Measurements from ENCODE around the gene CD300LD.

Gene CD300LD

GRCh38 chr17:74543891-74544760, 48.0 kb downstream of the CD300LD start:
- no peak for DNase-seq (ENCODE audit: low spot score)

- no peak for DNase-seq (ENCODE audit: low spot score)
These were observed 48.7 kb downstream of the CD300LD start for GRCh38 chr17:74543406-74543805.

GRCh38 chr17:74542727-74543383, 49.2 kb downstream of the CD300LD start:
- no peak for DNase-seq (ENCODE audit: low spot score)

- DNase-seq (ENCODE audit: low spot score): no peak
These were observed 49.9 kb downstream of the CD300LD start for GRCh38 chr17:74542166-74542565.

GRCh38 chr17:74541176-74542111, 50.6 kb downstream of the CD300LD start:
- DNase-seq (ENCODE audit: low spot score): no peak

- no peak for DNase-seq (ENCODE audit: low spot score)
These were observed 52.7 kb downstream of the CD300LD start for GRCh38 chr17:74539281-74539820.

GRCh38 chr17:74536890-74537289, 55.2 kb downstream of the CD300LD start:
- DNase-seq (ENCODE audit: low spot score): no peak

GRCh38 chr17:74532115-74532514, 60.0 kb downstream of the CD300LD start:
- no peak for DNase-seq (ENCODE audit: low spot score)

GRCh38 chr17:74531231-74531761, 60.8 kb downstream of the CD300LD start, which contains the start of gene CD300LB:
TSS of gene CD300LB (minus strand) at chr17:74531475. CDS start at chr17:74531350, 125 bp downstream.
- no peak for DNase-seq (ENCODE audit: low spot score)

GRCh38 chr17:74530831-74531150, 61.3 kb downstream of the CD300LD start:
- no peak for DNase-seq (ENCODE audit: low spot score)
